ENCODE measurements around the gene SLC66A2.

GRCh38 chr18:79897940-79898625 is 53.4 kb downstream of the SLC66A2 start:
- TF ChIP-seq EGR1 (IDR thresholded peaks at IDR 0.05) (no peak), TAF1 (IDR thresholded peaks at IDR 0.05; ENCODE audit: low read depth) (no peak), EP300 (IDR thresholded peaks at IDR 0.05; ENCODE audit: borderline replicate concordance) (no peak), RAD21 (IDR thresholded peaks at IDR 0.05; ENCODE audit: low read depth) (no peak)
